Thyroid gland (tissue), 4 donors: ENCODE measurements around the gene SPART. TPM values are rescaled to one million over a fixed set of nuclear protein-coding genes. Genes with fewer than 3 reads are reported as not detected.

ENCODE experiments used
- DNase-seq, 2 donors: peaks; one replicate each; pipeline ENCODE4 v3.0.0-alpha.2; 2019
- H3K27ac ChIP-seq, 3 donors: fragments of 200-600 bp; sonication (generic); 1 replicate in 2 of 3; 2 replicates in 1 of 3; pipeline ENCODE4 v1.5.1; 2016 to 2019; ENCODE audit warnings: mild to moderate bottlenecking in 1 of 3, moderate library complexity in 1 of 3
- H3K27me3 ChIP-seq: fragments of 200-600 bp; sonication (generic); one replicate; pipeline ENCODE4 v1.5.1; 2019
- H3K36me3 ChIP-seq, 2 donors: fragments of 200-600 bp; sonication (generic); one replicate each; pipeline ENCODE4 v1.5.1; 2016 to 2019
- H3K4me1 ChIP-seq, 2 donors: fragments of 200-600 bp; sonication (generic); one replicate each; pipeline ENCODE4 v1.5.1; 2017 to 2019
- H3K4me3 ChIP-seq, 3 donors: fragments of 200-600 bp; sonication (generic); replicated peaks in 1 of 3; 1 replicate in 2 of 3; 2 replicates in 1 of 3; pipeline ENCODE4 v1.5.1; 2016; ENCODE audit warnings: mild to moderate bottlenecking in 1 of 3
- H3K9me3 ChIP-seq: fragments of 200-600 bp; sonication (generic); one replicate; pipeline ENCODE4 v1.5.1; 2017
- POLR2A ChIP-seq, 2 donors: fragments of 450-650 bp; IDR thresholded peaks; one replicate each; pipeline ENCODE4 v1.6.1; 2017; ENCODE audit warnings: antibody characterized with exemption in 2 of 2, mild to moderate bottlenecking in 2 of 2, moderate library complexity in 1 of 2
- WGBS, 2 donors: methylation state at CpG; one replicate each; pipeline ENCODE4 v1.1.5; 2017; 5-methylcytosine and 5-hydroxymethylcytosine counted together
- intact Hi-C: fragments of 100-400 bp; cut with DNase I; formaldehyde crosslinking; loops from one replicate; pipeline ENCODE4 v1.15.1; 2023
- total RNA-seq, 4 donors: library from RNA; depleted of rRNA; stranded (reverse); fragments of >200 nt; gene quantifications; one replicate each; pipeline ENCODE4 v1.2.3, GENCODE V29; 2016
- TF ChIP-seq, protein P1 (sequence below), 6 experiments: fragments of 200-600 bp in 3 of 6; fragments of 450-650 bp in 3 of 6; sonication (generic) in 3 of 6; IDR thresholded peaks; one replicate each; pipeline ENCODE4 v1.5.1; 2016 to 2019; ENCODE audit warnings: antibody characterized with exemption in 6 of 6, mild to moderate bottlenecking in 2 of 6, inconsistent platforms in 1 of 6, moderate library complexity in 1 of 6

SPART gene
- total RNA-seq, 4 donors from 2014 or later = 63.1 to 86.9 (median 77.5) TPM

GRCh38 chr13:36374063-36374462 lies 27.9 kb upstream of the SPART start:
- DNase-seq = no peak
- Histone ChIP-seq H3K9me3 (no peaks in the 10 kb centered on the region), H3K36me3 (no peaks in the 10 kb centered on the region), H3K27me3 (no peaks in the 10 kb centered on the region), H3K4me3 (no peak overlapping the region), H3K27ac (no peak overlapping the region), H3K4me1 (no peaks in the 10 kb centered on the region)
- TF ChIP-seq, protein P1, sequence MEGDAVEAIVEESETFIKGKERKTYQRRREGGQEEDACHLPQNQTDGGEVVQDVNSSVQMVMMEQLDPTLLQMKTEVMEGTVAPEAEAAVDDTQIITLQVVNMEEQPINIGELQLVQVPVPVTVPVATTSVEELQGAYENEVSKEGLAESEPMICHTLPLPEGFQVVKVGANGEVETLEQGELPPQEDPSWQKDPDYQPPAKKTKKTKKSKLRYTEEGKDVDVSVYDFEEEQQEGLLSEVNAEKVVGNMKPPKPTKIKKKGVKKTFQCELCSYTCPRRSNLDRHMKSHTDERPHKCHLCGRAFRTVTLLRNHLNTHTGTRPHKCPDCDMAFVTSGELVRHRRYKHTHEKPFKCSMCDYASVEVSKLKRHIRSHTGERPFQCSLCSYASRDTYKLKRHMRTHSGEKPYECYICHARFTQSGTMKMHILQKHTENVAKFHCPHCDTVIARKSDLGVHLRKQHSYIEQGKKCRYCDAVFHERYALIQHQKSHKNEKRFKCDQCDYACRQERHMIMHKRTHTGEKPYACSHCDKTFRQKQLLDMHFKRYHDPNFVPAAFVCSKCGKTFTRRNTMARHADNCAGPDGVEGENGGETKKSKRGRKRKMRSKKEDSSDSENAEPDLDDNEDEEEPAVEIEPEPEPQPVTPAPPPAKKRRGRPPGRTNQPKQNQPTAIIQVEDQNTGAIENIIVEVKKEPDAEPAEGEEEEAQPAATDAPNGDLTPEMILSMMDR (IDR thresholded peaks at IDR 0.05) = no peak
- no peak for TF ChIP-seq POLR2A (IDR thresholded peaks at IDR 0.05)
- intact Hi-C loops = no loop called here
- 50 to 68% methylated on average over 2 of the region's 2 CpGs for WGBS, 2 donors

DNA sequence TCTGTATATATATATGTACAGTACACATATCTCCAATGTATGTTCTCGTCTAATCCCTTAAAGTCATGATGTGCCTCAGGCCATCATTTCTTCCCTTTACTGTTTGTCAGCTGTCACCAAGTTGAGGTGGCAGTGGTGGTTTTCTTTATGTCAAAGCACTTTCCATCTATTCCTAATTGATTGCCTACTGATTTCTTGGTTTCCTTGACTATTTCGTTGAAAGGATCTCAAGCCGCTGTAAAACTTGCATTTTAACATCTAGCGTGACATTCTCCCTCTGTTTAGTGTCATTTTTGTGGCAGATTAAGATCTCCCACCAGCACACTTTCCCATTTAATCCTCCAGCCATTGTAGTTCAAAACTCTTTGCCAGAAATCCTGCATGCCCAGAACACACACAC lies 25.0 kb upstream of the SPART start:
- Histone ChIP-seq H3K9me3 (no peaks in the 10 kb centered on the region), H3K4me1 (no peaks in the 10 kb centered on the region), H3K36me3 (no peaks in the 10 kb centered on the region), H3K27ac (no peak overlapping the region), H3K27me3 (no peaks in the 10 kb centered on the region), H3K4me3 (no peak overlapping the region)
- DNase-seq = no peak
- intact Hi-C loops = no loop called here
- WGBS, 2 donors = 91 to 93% methylated on average over 4 of the region's 4 CpGs
- TF ChIP-seq, protein P1 (IDR thresholded peaks at IDR 0.05) = no peak
- no peak for TF ChIP-seq POLR2A (IDR thresholded peaks at IDR 0.05)

DNA sequence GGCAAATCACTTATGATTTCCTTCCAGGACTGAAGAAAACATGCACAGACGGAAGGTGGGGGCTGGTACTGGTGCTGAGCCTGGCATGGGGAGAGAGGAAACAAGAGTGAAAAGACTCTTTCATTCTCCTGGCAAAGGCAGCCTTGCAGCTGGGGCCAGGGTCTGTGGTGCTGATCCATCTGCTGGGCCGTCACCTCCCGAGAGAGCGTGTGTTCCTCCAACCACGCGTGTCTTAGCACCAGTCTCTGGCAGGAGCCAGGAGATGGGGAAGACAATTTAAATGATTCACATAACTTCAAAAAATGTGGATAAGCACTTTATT lies 23.9 kb upstream of the SPART start:
- TF ChIP-seq, protein P1 (IDR thresholded peaks at IDR 0.05) = no peak
- TF ChIP-seq POLR2A (IDR thresholded peaks at IDR 0.05) = no peak
- no peak for DNase-seq
- Histone ChIP-seq H3K9me3 (no peaks in the 10 kb centered on the region), H3K27me3 (no peaks in the 10 kb centered on the region), H3K36me3 (no peaks in the 10 kb centered on the region), H3K4me1 (no peaks in the 10 kb centered on the region), H3K4me3 (no peak overlapping the region), H3K27ac (no peak overlapping the region)
- 75 to 85% methylated on average over 6 of the region's 6 CpGs for WGBS, 2 donors
- intact Hi-C loops = no loop called here

- no peak for DNase-seq
- H3K4me3 ChIP-seq = no peak overlapping the region
- 87 to 89% methylated on average over 8 of the region's 8 CpGs for WGBS, 2 donors
These were observed 23.3 kb upstream of the SPART start for GRCh38 chr13:36369268-36370107.

DNA sequence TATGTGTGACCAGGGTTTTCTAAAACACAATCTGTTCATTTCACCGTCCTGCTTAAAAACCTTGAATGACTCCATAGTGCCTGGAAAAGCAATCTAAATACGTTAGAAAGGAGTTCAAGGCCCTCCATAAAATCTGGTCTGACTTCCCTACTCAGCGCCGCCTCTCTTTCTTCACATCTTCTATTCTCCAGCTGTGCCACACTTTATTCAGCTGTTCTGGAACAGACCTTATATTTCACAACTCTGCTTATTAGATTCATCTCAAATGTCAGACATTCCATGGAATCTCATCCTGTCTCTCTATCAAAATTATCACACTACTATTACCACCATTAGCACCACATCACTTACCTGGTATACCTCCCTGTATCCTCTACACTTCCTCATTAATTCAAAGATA lies 19.8 kb upstream of the SPART start:
- intact Hi-C loops = no loop called here
- WGBS, 2 donors = 90 to 100% methylated on average over 3 to 4 of the region's 4 CpGs
- no peaks in the 10 kb centered on the region for H3K9me3 ChIP-seq
- H3K36me3 ChIP-seq = no peaks in the 10 kb centered on the region
- TF ChIP-seq, protein P1 (IDR thresholded peaks at IDR 0.05) = no peak
- no peak for TF ChIP-seq POLR2A (IDR thresholded peaks at IDR 0.05)
- no peak overlapping the region for H3K4me3 ChIP-seq
- no peaks in the 10 kb centered on the region for H3K4me1 ChIP-seq
- H3K27ac ChIP-seq = no peak overlapping the region
- no peak for DNase-seq
- no peaks in the 10 kb centered on the region for H3K27me3 ChIP-seq

More at GRCh38 chr13:36369268-36370107, 23.3 kb upstream of the SPART start:
- intact Hi-C loops = no loop called here
- no peaks in the 10 kb centered on the region for H3K27me3 ChIP-seq
- H3K36me3 ChIP-seq = no peaks in the 10 kb centered on the region
- H3K27ac ChIP-seq = no peak overlapping the region
- TF ChIP-seq POLR2A (IDR thresholded peaks at IDR 0.05) = no peak
- TF ChIP-seq, protein P1 (IDR thresholded peaks at IDR 0.05) = no peak
- H3K9me3 ChIP-seq = no peaks in the 10 kb centered on the region
- no peaks in the 10 kb centered on the region for H3K4me1 ChIP-seq
